HCT116 (cell line): ENCODE data around the gene DCLRE1B. TPM values are rescaled to one million over a fixed set of nuclear protein-coding genes. Genes with fewer than 3 reads are reported as not detected.

Experiments used
- ATAC-seq: fragments of 200-7000 bp; cut with Tn5 transposase; 2 replicates; pipeline ENCODE4 v1.9.1; 2020; ENCODE audit warnings: mild to moderate bottlenecking, moderate library complexity
- BruUV-seq: library from RNA; stranded (reverse); fragments of 400-500 nt; replicated peaks from 2 replicates; lab custom pipeline; 2021; lab: Mats Ljungman, UMichigan
- CTCF ChIA-PET: fragments of 300-600 bp; sonication (Branson Sonifier 250); formaldehyde crosslinking; loops from one replicate; lab custom pipeline; 2021; ENCODE audit warnings: antibody characterized with exemption; lab: Charles Lee
- POLR2A ChIA-PET: fragments of 300-600, 350-600 bp; sonication (Branson Sonifier 250); formaldehyde crosslinking; loops from one replicate; lab custom pipeline; 2021; ENCODE audit warnings: antibody characterized with exemption; lab: Charles Lee
- RAD21 ChIA-PET, 2 experiments: fragments of 300-600 bp; sonication (Branson Sonifier 250); formaldehyde crosslinking; loops; one replicate each; lab custom pipeline; 2023; ENCODE audit warnings: low total read pairs in 2 of 2; ENCODE audit not compliant: uncharacterized antibody in 2 of 2, unreplicated experiment in 2 of 2, low non-redundant PET in 1 of 2; lab: Charles Lee
- DNase-seq: peaks from one replicate; pipeline ENCODE4 v3.0.0-alpha.2; 2010; ENCODE audit warnings: low read depth, low spot score
- H2AFZ ChIP-seq: fragments of 200-600 bp; shearing (Covaris generic), sonication (generic); 2 replicates; pipeline ENCODE4 v1.6.1; 2017; ENCODE audit warnings: low read depth, mixed run types, mixed read lengths, antibody characterized with exemption, low read length; ENCODE audit not compliant: poor library complexity, severe bottlenecking
- H3K27ac ChIP-seq: 2 replicates; pipeline ENCODE4 v1.5.1; 2012; ENCODE audit warnings: low read depth, low read length
- H3K27me3 ChIP-seq: fragments of 200-600 bp; sonication (generic); 2 replicates; pipeline ENCODE4 v1.6.1; 2016; ENCODE audit warnings: mixed run types, low read length, mixed read lengths; ENCODE audit not compliant: insufficient read depth
- H3K36me3 ChIP-seq, 2 experiments: fragments of 200-500 bp in 1 of 2; fragments of 200-600 bp in 1 of 2; sonication (Bioruptor generic) in 1 of 2; sonication (generic) in 1 of 2; 2 replicates each; pipeline versions ENCODE4 v1.5.1 to v1.6.1; 2014 to 2016; ENCODE audit warnings: low read length in 2 of 2, inconsistent platforms in 1 of 2, mixed read lengths in 1 of 2, mixed run types in 1 of 2; ENCODE audit not compliant: insufficient read depth in 2 of 2, control insufficient read depth in 1 of 2
- H3K4me1 ChIP-seq, 2 experiments: fragments of 200-600 bp in 1 of 2; sonication (generic) in 1 of 2; 2 replicates each; pipeline versions ENCODE4 v1.5.1 to v1.6.1; 2012 to 2017; ENCODE audit warnings: low read length in 2 of 2, inconsistent platforms in 1 of 2, mild to moderate bottlenecking in 1 of 2, mixed read lengths in 1 of 2, mixed run types in 1 of 2, moderate library complexity in 1 of 2; ENCODE audit not compliant: insufficient read depth in 2 of 2, control insufficient read depth in 1 of 2
- H3K4me2 ChIP-seq: fragments of 200-600 bp; sonication (generic); 2 replicates; pipeline ENCODE4 v1.6.1; 2017; ENCODE audit warnings: mixed run types, low read length, mixed read lengths
- H3K4me3 ChIP-seq, 2 experiments: fragments of 200-600 bp in 1 of 2; sonication (generic) in 1 of 2; replicated peaks in 1 of 2; 2 replicates each; pipeline ENCODE4 v1.5.1; 2011 to 2016; ENCODE audit warnings: low read length in 2 of 2, control low read depth in 1 of 2, low read depth in 1 of 2, mild to moderate bottlenecking in 1 of 2, mixed read lengths in 1 of 2, mixed run types in 1 of 2
- H3K79me2 ChIP-seq: fragments of 200-600 bp; sonication (generic); 2 replicates; pipeline ENCODE4 v1.6.1; 2017; ENCODE audit warnings: mild to moderate bottlenecking, mixed run types, low read length, moderate library complexity, mixed read lengths; ENCODE audit not compliant: insufficient read depth
- H3K9ac ChIP-seq: fragments of 200-600 bp; sonication (generic); 2 replicates; pipeline ENCODE4 v1.6.1; 2016; ENCODE audit warnings: low read length, mixed read lengths
- H3K9me2 ChIP-seq: fragments of 200-600 bp; sonication (generic), shearing (Covaris generic); 2 replicates; pipeline ENCODE4 v1.6.1; 2017; ENCODE audit warnings: mixed run types, mild to moderate bottlenecking, moderate library complexity; ENCODE audit not compliant: insufficient read depth
- H3K9me3 ChIP-seq, 2 experiments: fragments of 200-500 bp in 1 of 2; fragments of 200-600 bp in 1 of 2; sonication (Bioruptor generic) in 1 of 2; sonication (generic) in 1 of 2; 2 replicates each; pipeline ENCODE4 v1.6.1; 2014 to 2017; ENCODE audit warnings: low read length in 2 of 2, mixed read lengths in 2 of 2, inconsistent platforms in 1 of 2, low read depth in 1 of 2, mild to moderate bottlenecking in 1 of 2, mixed run types in 1 of 2, moderate library complexity in 1 of 2; ENCODE audit not compliant: control insufficient read depth in 1 of 2, insufficient read depth in 1 of 2
- H4K20me1 ChIP-seq: fragments of 200-600 bp; sonication (generic), shearing (Covaris generic); 2 replicates; pipeline ENCODE4 v1.6.1; 2017; ENCODE audit warnings: mixed run types, mild to moderate bottlenecking, moderate library complexity; ENCODE audit not compliant: insufficient read depth
- CBX3 ChIP-seq: IDR thresholded peaks from 2 replicates; pipeline ENCODE4 v1.6.1; 2012; ENCODE audit warnings: low read depth
- CEBPB ChIP-seq: IDR thresholded peaks from 2 replicates; pipeline ENCODE4 v1.6.1; 2012; ENCODE audit warnings: low read depth
- EGR1 ChIP-seq: IDR thresholded peaks from 2 replicates; pipeline ENCODE4 v1.6.1; 2012; ENCODE audit warnings: low read depth
- ELF1 ChIP-seq: IDR thresholded peaks from 2 replicates; pipeline ENCODE4 v1.6.1; 2012; ENCODE audit warnings: low read depth, borderline replicate concordance
- EZH2 ChIP-seq: fragments of 200-600 bp; sonication (generic); IDR thresholded peaks from 2 replicates; pipeline ENCODE4 v1.6.1; 2017; ENCODE audit warnings: antibody characterized with exemption, mixed run types
- EZH2phosphoT487 ChIP-seq: fragments of 200-600 bp; IDR thresholded peaks from 2 replicates; pipeline ENCODE4 v1.6.1; 2018; ENCODE audit warnings: antibody characterized with exemption, borderline replicate concordance
- JUND ChIP-seq: IDR thresholded peaks from 2 replicates; pipeline ENCODE4 v1.6.1; 2012
- POLR2A ChIP-seq: IDR thresholded peaks from 2 replicates; pipeline ENCODE4 v1.7.0; 2011; ENCODE audit warnings: borderline replicate concordance; ENCODE audit not compliant: insufficient read depth, insufficient read length; ENCODE audit errors: extremely low read depth
- SIN3A ChIP-seq: IDR thresholded peaks from 2 replicates; pipeline ENCODE4 v1.6.1; 2012; ENCODE audit warnings: low read depth
- SRF ChIP-seq: IDR thresholded peaks from 2 replicates; pipeline ENCODE4 v1.6.1; 2012; ENCODE audit warnings: low read depth
- TCF7L2 ChIP-seq: IDR thresholded peaks from 2 replicates; pipeline ENCODE4 v1.7.0; 2011; ENCODE audit warnings: borderline replicate concordance, inconsistent platforms; ENCODE audit not compliant: insufficient read depth, insufficient read length; ENCODE audit errors: extremely low read depth
- YY1 ChIP-seq: IDR thresholded peaks from 2 replicates; pipeline ENCODE4 v1.6.1; 2011; ENCODE audit warnings: low read length, low read depth, moderate library complexity, mild to moderate bottlenecking; ENCODE audit not compliant: insufficient replicate concordance; ENCODE audit errors: extremely low read depth
- ZFX ChIP-seq: fragments of 450-650 bp; IDR thresholded peaks from 2 replicates; pipeline ENCODE4 v1.6.1; 2017
- ZNF274 ChIP-seq: fragments of 200-500 bp; sonication (Bioruptor generic); IDR thresholded peaks from 2 replicates; pipeline ENCODE4 v1.6.1; 2014; ENCODE audit warnings: mild to moderate bottlenecking, low read depth, low read length, inconsistent platforms
- intact Hi-C: fragments of 100-400 bp; cut with micrococcal nuclease; formaldehyde crosslinking; loops from 2 replicates; pipeline ENCODE4 v1.10.0; 2022
- total RNA-seq: library from RNA; stranded (reverse); gene quantifications from one replicate; pipeline ENCODE4 v1.2.1, GENCODE V29; 2021; ENCODE audit not compliant: unreplicated experiment
- TF ChIP-seq, protein P1 (sequence below), 3 experiments: fragments of 200-600 bp in 1 of 3; sonication (generic) in 1 of 3; IDR thresholded peaks in 2 of 3; conservative IDR thresholded peaks in 1 of 3; 2 replicates each; pipeline ENCODE4 v1.5.1; 2012 to 2017; ENCODE audit warnings: low read depth in 2 of 3, low read length in 2 of 3, antibody characterized with exemption in 1 of 3, borderline replicate concordance in 1 of 3, control low read depth in 1 of 3, mild to moderate bottlenecking in 1 of 3, mixed read lengths in 1 of 3, mixed run types in 1 of 3, moderate library complexity in 1 of 3; ENCODE audit not compliant: insufficient read depth in 1 of 3
- TF ChIP-seq, protein P2 (sequence below): IDR thresholded peaks from 2 replicates; pipeline ENCODE4 v1.6.1; 2012
- TF ChIP-seq, protein P3 (sequence below): IDR thresholded peaks from 2 replicates; pipeline ENCODE4 v1.6.1; 2012; ENCODE audit warnings: low read depth

The DCLRE1B gene
- total RNA-seq, 1 experiment from 2014 or later = 13.4 TPM

DNA sequence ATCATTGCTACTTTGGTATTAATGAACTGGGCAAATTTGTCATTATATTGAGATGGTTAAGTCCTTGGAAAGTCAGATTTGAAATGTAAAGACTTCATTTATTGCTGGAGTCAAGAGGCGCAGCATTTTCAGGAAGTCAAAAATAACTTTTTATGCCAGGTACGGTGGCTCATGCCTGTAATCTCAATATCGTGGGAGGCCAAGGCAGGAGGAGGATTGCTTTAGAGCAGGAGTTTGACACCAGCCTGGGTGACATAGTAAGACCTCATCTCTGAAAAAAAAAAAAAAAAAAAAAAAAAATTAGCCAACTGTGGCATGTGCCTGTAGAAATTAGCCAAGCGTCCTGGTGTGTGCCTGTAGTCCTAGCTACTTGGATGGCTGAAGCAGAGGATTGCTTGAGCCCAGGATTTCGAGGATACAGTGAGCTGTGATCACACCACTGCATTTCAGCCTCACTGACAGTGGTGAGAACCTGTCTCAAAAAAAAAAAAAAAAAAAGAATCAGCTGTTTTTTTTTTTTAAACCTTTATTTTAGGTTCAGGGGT is 29.5 kb downstream of the DCLRE1B start:
- TF ChIP-seq ZNF274 (no peak), EZH2 (no peak), TCF7L2 (no peak), ZFX (no peak), CEBPB (no peak), CBX3 (no peak), POLR2A (no peak), JUND (no peak), SIN3A (no peak), ELF1 (no peak), YY1 (no peak), EGR1 (no peak), SRF (no peak), EZH2phosphoT487 (no peak)
- TF ChIP-seq, protein P1, sequence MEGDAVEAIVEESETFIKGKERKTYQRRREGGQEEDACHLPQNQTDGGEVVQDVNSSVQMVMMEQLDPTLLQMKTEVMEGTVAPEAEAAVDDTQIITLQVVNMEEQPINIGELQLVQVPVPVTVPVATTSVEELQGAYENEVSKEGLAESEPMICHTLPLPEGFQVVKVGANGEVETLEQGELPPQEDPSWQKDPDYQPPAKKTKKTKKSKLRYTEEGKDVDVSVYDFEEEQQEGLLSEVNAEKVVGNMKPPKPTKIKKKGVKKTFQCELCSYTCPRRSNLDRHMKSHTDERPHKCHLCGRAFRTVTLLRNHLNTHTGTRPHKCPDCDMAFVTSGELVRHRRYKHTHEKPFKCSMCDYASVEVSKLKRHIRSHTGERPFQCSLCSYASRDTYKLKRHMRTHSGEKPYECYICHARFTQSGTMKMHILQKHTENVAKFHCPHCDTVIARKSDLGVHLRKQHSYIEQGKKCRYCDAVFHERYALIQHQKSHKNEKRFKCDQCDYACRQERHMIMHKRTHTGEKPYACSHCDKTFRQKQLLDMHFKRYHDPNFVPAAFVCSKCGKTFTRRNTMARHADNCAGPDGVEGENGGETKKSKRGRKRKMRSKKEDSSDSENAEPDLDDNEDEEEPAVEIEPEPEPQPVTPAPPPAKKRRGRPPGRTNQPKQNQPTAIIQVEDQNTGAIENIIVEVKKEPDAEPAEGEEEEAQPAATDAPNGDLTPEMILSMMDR (IDR thresholded peaks at IDR 0.05 in 2 of 3, conservative IDR thresholded peaks at IDR 0.05 in 1 of 3; ENCODE audit: borderline replicate concordance in 1 of 3, insufficient read depth in 1 of 3, low read depth in 2 of 3, low read length in 2 of 3) = no peak
- TF ChIP-seq, protein P2, sequence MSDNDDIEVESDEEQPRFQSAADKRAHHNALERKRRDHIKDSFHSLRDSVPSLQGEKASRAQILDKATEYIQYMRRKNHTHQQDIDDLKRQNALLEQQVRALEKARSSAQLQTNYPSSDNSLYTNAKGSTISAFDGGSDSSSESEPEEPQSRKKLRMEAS = no peak
- TF ChIP-seq, protein P3, sequence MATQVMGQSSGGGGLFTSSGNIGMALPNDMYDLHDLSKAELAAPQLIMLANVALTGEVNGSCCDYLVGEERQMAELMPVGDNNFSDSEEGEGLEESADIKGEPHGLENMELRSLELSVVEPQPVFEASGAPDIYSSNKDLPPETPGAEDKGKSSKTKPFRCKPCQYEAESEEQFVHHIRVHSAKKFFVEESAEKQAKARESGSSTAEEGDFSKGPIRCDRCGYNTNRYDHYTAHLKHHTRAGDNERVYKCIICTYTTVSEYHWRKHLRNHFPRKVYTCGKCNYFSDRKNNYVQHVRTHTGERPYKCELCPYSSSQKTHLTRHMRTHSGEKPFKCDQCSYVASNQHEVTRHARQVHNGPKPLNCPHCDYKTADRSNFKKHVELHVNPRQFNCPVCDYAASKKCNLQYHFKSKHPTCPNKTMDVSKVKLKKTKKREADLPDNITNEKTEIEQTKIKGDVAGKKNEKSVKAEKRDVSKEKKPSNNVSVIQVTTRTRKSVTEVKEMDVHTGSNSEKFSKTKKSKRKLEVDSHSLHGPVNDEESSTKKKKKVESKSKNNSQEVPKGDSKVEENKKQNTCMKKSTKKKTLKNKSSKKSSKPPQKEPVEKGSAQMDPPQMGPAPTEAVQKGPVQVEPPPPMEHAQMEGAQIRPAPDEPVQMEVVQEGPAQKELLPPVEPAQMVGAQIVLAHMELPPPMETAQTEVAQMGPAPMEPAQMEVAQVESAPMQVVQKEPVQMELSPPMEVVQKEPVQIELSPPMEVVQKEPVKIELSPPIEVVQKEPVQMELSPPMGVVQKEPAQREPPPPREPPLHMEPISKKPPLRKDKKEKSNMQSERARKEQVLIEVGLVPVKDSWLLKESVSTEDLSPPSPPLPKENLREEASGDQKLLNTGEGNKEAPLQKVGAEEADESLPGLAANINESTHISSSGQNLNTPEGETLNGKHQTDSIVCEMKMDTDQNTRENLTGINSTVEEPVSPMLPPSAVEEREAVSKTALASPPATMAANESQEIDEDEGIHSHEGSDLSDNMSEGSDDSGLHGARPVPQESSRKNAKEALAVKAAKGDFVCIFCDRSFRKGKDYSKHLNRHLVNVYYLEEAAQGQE = no peak
- intact Hi-C loops = no loop called here
- no peaks in the 10 kb centered on the region for H3K9me3 ChIP-seq
- ChIA-PET RAD21 (no interaction called here), POLR2A (no interaction called here), CTCF (interaction anchor here (1.1 kb wide), 1 partner anchor 99 kb away, joined by 4 read pairs; no protein-coding TSS in a partner anchor)
- H3K9me2 ChIP-seq = no peaks in the 10 kb centered on the region
- DNase-seq = no peak
- H3K4me3 ChIP-seq = no peak overlapping the region
- H3K4me2 ChIP-seq = no peak overlapping the region
- H3K79me2 ChIP-seq = peaks cover 93% of the 10 kb centered on the region
- no peak overlapping the region for H3K9ac ChIP-seq
- H3K27ac ChIP-seq = no peak overlapping the region
- no peaks in the 10 kb centered on the region for H3K36me3 ChIP-seq
- no peaks in the 10 kb centered on the region for H3K27me3 ChIP-seq
- BruUV-seq = no TSS peak
- H2AFZ ChIP-seq = no peak overlapping the region
- ATAC-seq = no peak
- 0 out of 2 replicates have a peak, but pooled peaks cover 2% of the 10 kb centered on the region for H4K20me1 ChIP-seq
- peaks cover 10 to 15% of the 10 kb centered on the region in 2 experiments; a peak in 3 of 4 replicates for H3K4me1 ChIP-seq
